22Rv1 (cell line): ENCODE measurements around the gene SWI5.

Source experiments
- CTCF ChIP-seq: fragments of 450-650 bp; IDR thresholded peaks from 2 replicates; pipeline ENCODE4 v1.5.1; 2017; ENCODE audit warnings: mild to moderate bottlenecking
- ZFX ChIP-seq: fragments of 450-650 bp; IDR thresholded peaks from 2 replicates; pipeline ENCODE4 v1.6.1; 2017; ENCODE audit warnings: antibody characterized with exemption, borderline replicate concordance

- no peak for TF ChIP-seq CTCF
- TF ChIP-seq ZFX, result no peak
Measured at GRCh38 chr9:128298535-128299482, 22.7 kb downstream of the SWI5 start.
